ENCODE results near the gene CNTFR.

- TF ChIP-seq CTCF (conservative IDR thresholded peaks at IDR 0.05; ENCODE audit: low read length) (no peak), EZH2phosphoT487 (IDR thresholded peaks at IDR 0.05; ENCODE audit: borderline replicate concordance, low read depth, low read length) (no peak)
Observed at GRCh38 chr9:34507556-34507955, 82.0 kb downstream of the CNTFR start.

Data from OCI-LY7 (cell line).